Caco-2 (cell line): ENCODE measurements around the gene FOXL3. TPM values are rescaled to one million over a fixed set of nuclear protein-coding genes. Genes with fewer than 3 reads are reported as not detected.

Experiments
- BruUV-seq: library from RNA; stranded (reverse); fragments of 400-500 nt; replicated peaks from 2 replicates; lab custom pipeline; 2021; lab: Mats Ljungman, UMichigan
- CTCF ChIA-PET: fragments of 300-600 bp; sonication (Branson Sonifier 250); formaldehyde crosslinking; loops from one replicate; lab custom pipeline; 2022; ENCODE audit warnings: antibody characterized with exemption; lab: Charles Lee
- POLR2A ChIA-PET: fragments of 300-600 bp; sonication (Branson Sonifier 250); formaldehyde crosslinking; loops from one replicate; lab custom pipeline; 2022; ENCODE audit warnings: antibody characterized with exemption; lab: Charles Lee
- DNase-seq, 2 experiments: peaks; one replicate each; pipeline versions ENCODE4 v3.0.0 to v3.0.0-alpha.2; 2020 to 2022
- H3K27me3 ChIP-seq: replicated peaks from 2 replicates; pipeline ENCODE4 v1.6.0; 2011; ENCODE audit warnings: low read length; ENCODE audit not compliant: control insufficient read depth, insufficient read depth
- H3K36me3 ChIP-seq: 2 replicates; pipeline ENCODE4 v1.5.1; 2011; ENCODE audit warnings: low read length; ENCODE audit not compliant: control insufficient read depth, insufficient read depth
- H3K4me1 ChIP-seq: fragments of 250-450 bp; sonication (Bioruptor Pico); 2 replicates; pipeline ENCODE4 v1.5.1; 2020; ENCODE audit warnings: mild to moderate bottlenecking
- H3K4me3 ChIP-seq: 2 replicates; pipeline ENCODE4 v1.5.1; 2011; ENCODE audit warnings: low read depth, mild to moderate bottlenecking, control low read depth, low read length
- H3K9me3 ChIP-seq: fragments of 250-450 bp; sonication (Bioruptor Pico); 2 replicates; pipeline ENCODE4 v1.5.1; 2020; ENCODE audit warnings: mild to moderate bottlenecking, moderate library complexity
- H3K27ac Mint-ChIP-seq: one replicate; pipeline ENCODE4 v1.8.0; 2022; ENCODE audit warnings: mixed read lengths; ENCODE audit not compliant: unreplicated experiment
- H3K27me3 Mint-ChIP-seq: one replicate; pipeline ENCODE4 v1.8.0; 2022; ENCODE audit warnings: mixed read lengths; ENCODE audit not compliant: insufficient read depth, unreplicated experiment
- H3K36me3 Mint-ChIP-seq: one replicate; pipeline ENCODE4 v1.8.0; 2022; ENCODE audit warnings: mild to moderate bottlenecking, mixed read lengths; ENCODE audit not compliant: insufficient read depth, unreplicated experiment
- H3K4me1 Mint-ChIP-seq: one replicate; pipeline ENCODE4 v1.8.0; 2022; ENCODE audit warnings: low read depth, mixed read lengths; ENCODE audit not compliant: unreplicated experiment
- H3K4me3 Mint-ChIP-seq: one replicate; pipeline ENCODE4 v1.8.0; 2022; ENCODE audit warnings: mild to moderate bottlenecking, moderate library complexity, mixed read lengths; ENCODE audit not compliant: unreplicated experiment
- H3K9me3 Mint-ChIP-seq: one replicate; pipeline ENCODE4 v1.8.0; 2022; ENCODE audit warnings: mixed read lengths; ENCODE audit not compliant: unreplicated experiment
- CTCF ChIP-seq, 2 experiments: fragments of 200-600 bp in 1 of 2; IDR thresholded peaks; 1 replicate in 1 of 2; 2 replicates in 1 of 2; pipeline versions ENCODE4 v1.5.1 to v1.8.0; 2011 to 2022; ENCODE audit warnings: antibody characterized with exemption in 1 of 2, control low read depth in 1 of 2, inconsistent platforms in 1 of 2, low read depth in 1 of 2, low read length in 1 of 2, mild to moderate bottlenecking in 1 of 2, moderate library complexity in 1 of 2; ENCODE audit not compliant: insufficient read depth in 1 of 2, severe bottlenecking in 1 of 2, unreplicated experiment in 1 of 2
- intact Hi-C: fragments of 100-400 bp; cut with micrococcal nuclease; formaldehyde crosslinking; loops from one replicate; pipeline ENCODE4 v1.10.0; 2022; ENCODE audit not compliant: unreplicated experiment
- total RNA-seq: library from RNA; stranded (reverse); gene quantifications from 2 replicates; pipeline ENCODE4 v1.2.3, GENCODE V29; 2022

Gene FOXL3
- total RNA-seq, 1 experiment from 2014 or later = not detected

- no peak for TF ChIP-seq CTCF (IDR thresholded peaks at IDR 0.05; ENCODE audit: insufficient read depth in 1 of 2, low read depth in 1 of 2, low read length in 1 of 2, severe bottlenecking in 1 of 2, unreplicated experiment in 1 of 2)
- DNase-seq = no peak
- H3K27me3 Mint-ChIP-seq = no peaks in the 10 kb centered on the region
- peaks cover 14% of the 10 kb centered on the region for H3K9me3 ChIP-seq
- intact Hi-C loops = loop anchor here (2.0 kb wide), 1 partner anchor 19 kb away; no protein-coding TSS in a partner anchor
- no peak overlapping the region for H3K4me3 Mint-ChIP-seq
- BruUV-seq = no TSS peak
- no peaks in the 10 kb centered on the region for H3K27me3 ChIP-seq
- POLR2A ChIA-PET = no interaction called here
- H3K9me3 Mint-ChIP-seq = peaks cover 11% of the 10 kb centered on the region
- peaks cover 27% of the 10 kb centered on the region for H3K36me3 Mint-ChIP-seq
- H3K4me1 Mint-ChIP-seq = peaks cover 6% of the 10 kb centered on the region
- CTCF ChIA-PET = interaction anchor here (1.0 kb wide), 1 partner anchor 53 kb away, joined by 3 read pairs; no protein-coding TSS in a partner anchor
- H3K36me3 ChIP-seq = no peaks in the 10 kb centered on the region
- H3K4me3 ChIP-seq = no peak overlapping the region
- no peaks in the 10 kb centered on the region for H3K4me1 ChIP-seq
- no peak overlapping the region for H3K27ac Mint-ChIP-seq
Observed at GRCh38 chr7:265192-265997, 24.6 kb upstream of the FOXL3 start.

- Mint-ChIP-seq H3K27me3 (no peaks in the 10 kb centered on the region), H3K9me3 (peaks cover 11% of the 10 kb centered on the region), H3K4me1 (peaks cover 6% of the 10 kb centered on the region), H3K36me3 (peaks cover 25% of the 10 kb centered on the region), H3K4me3 (no peak overlapping the region), H3K27ac (no peak overlapping the region)
- no peaks in the 10 kb centered on the region for H3K4me1 ChIP-seq
- no peak for TF ChIP-seq CTCF (IDR thresholded peaks at IDR 0.05; ENCODE audit: insufficient read depth in 1 of 2, low read depth in 1 of 2, low read length in 1 of 2, severe bottlenecking in 1 of 2, unreplicated experiment in 1 of 2)
- peaks cover 14% of the 10 kb centered on the region for H3K9me3 ChIP-seq
- H3K36me3 ChIP-seq = no peaks in the 10 kb centered on the region
- intact Hi-C loops = loop anchor here (2.0 kb wide), 1 partner anchor 19 kb away; no protein-coding TSS in a partner anchor
- no peaks in the 10 kb centered on the region for H3K27me3 ChIP-seq
- POLR2A ChIA-PET = no interaction called here
- CTCF ChIA-PET = interaction anchor here (0.6 to 1.5 kb wide), 2 partner anchors 101 to 202 kb away, joined by 3 to 6 read pairs; no protein-coding TSS in a partner anchor
- DNase-seq = no peak
- BruUV-seq = no TSS peak
- no peak overlapping the region for H3K4me3 ChIP-seq
Observed at GRCh38 chr7:265998-266850, 23.7 kb upstream of the FOXL3 start.
